Measurements from ENCODE around the gene TUG1.

Gene TUG1

GRCh38 chr22:30968924-30969531 is at the start of gene TUG1:
Gene TUG1, plus strand, starts transcription at chr22:30969265.
- DNase-seq (ENCODE audit: low read depth): peak; percentile 88

- no peak for DNase-seq (ENCODE audit: low read depth)
Measured at GRCh38 chr22:30919973-30920372, 49.1 kb upstream of the TUG1 start.

- peak; percentile 23 for DNase-seq (ENCODE audit: low read depth)
Measured at GRCh38 chr22:30920407-30920806, 48.7 kb upstream of the TUG1 start.

DNA sequence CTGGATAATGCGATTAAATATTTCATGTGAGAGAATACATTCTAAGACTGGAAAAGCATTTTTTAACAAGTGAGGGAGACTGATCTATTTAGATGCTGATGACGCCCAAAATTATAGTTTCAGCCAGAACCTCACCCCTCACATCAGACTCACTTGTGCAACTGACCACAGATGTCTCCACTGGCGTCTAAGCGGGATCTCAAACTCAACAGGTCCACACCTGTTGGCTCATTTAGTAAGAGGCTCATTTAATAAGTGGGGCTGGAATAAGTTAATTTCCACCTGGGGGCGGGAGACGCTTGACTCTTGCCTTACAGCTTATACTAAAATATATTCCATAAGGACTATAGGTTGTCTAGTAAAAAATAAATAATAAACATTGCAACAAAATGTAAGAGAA is 48.0 kb upstream of the TUG1 start:
- DNase-seq (ENCODE audit: low read depth): no peak

GRCh38 chr22:30922151-30922611 is 46.9 kb upstream of the TUG1 start:
- no peak for DNase-seq (ENCODE audit: low read depth)

DNA sequence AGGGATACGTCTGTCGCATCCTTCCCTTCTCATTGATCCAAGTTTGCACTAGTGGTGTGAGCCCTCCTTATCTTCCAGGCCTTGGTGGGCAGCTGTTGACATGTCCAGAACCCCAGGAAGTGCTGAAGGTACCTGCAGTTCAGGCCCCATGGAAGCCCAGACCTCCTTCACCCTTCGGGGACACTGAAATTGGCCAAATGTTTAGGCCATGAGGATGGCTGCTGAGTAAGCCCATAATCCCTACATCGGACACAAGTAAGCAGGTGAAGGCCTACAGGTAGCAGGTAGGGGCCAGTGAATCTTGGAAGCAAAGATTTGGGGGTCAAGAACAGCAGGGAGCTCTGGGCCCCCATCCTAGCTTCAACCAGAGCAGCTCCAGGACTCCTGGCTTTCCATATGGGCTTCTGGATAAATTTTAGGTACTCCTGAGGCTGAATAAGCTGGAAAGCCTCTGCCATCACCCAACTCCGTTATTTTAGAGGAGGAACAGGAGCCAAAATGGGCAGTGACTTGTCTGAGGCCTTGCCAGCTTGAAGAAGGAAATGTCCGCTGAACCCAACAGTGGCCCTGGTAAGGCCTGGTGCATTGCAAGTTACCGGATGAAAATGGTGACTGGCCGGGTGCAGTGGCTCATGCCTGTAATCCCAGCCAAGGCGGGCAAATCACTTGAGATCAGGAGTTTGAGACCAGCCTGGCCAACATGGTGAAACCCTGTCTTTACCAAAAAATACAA is 45.7 kb upstream of the TUG1 start:
- DNase-seq (ENCODE audit: low read depth): no peak

GRCh38 chr22:30925667-30926066 is 43.4 kb upstream of the TUG1 start:
- no peak for DNase-seq (ENCODE audit: low read depth)

DNA sequence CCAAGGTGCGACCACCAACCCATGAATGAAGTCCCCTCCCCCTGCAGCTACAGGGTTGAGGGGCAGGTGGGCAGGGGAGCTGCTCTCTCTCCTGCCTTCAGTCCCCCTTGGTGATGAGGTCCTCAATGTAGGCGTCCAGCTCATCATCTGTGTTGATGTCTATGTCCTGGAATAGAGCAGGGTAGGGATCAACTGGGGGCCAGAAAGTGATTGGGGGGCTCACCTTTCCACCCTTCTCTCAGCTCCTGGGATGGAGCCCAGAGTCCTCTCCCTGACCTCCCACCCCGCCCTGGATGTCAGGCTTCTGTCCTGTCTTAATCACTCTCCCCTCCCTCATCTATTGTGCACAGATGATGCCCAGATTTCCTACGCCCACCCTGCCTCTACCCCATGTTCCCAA is 42.4 kb upstream of the TUG1 start:
- no peak for DNase-seq (ENCODE audit: low read depth)

DNA sequence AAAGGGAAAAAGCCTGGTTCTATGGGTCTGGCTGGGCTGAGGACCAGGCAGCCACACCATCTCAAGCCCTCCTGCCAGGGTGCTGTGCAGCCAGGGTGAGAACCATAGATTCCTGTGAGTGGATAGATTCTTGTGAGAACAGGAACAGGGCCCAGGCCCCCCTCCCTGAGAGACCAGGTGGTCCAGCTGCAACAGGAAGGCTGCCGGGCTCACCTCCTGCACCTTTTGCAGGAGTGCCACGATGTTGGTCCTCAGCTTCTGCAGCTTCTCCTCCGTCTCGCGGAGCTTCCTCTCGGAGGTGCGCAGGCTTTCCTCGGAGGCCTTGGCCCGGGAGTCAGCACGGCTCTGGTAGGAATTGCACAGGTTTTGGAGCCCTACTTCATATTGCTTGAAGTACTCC is 41.3 kb upstream of the TUG1 start:
- DNase-seq (ENCODE audit: low read depth): no peak

DNA sequence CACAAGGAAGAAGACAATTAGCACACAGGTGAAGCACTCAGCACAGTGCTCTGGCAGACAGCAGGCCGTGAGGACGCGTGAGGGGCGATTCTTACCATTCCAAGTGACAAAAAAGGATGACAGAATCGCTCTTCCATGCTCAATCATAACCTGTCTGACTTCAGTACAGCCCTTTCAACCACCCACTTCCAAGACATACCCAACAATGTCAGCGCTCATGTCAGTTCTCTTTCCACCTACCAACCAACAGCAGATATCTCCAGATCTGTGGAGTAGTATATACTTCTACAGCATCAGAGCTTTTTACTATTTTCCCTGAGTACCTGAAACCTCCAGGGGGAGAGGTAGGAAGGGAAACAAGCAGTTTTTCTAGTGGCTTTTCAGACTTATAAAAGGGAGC is 40.7 kb upstream of the TUG1 start:
- no peak for DNase-seq (ENCODE audit: low read depth)

GRCh38 chr22:30930228-30930627 is 38.8 kb upstream of the TUG1 start:
- no peak for DNase-seq (ENCODE audit: low read depth)

GRCh38 chr22:30931541-30932300 is 37.3 kb upstream of the TUG1 start:
- DNase-seq (ENCODE audit: low read depth): no peak

- no peak for DNase-seq (ENCODE audit: low read depth)
Measured at GRCh38 chr22:30932661-30933060, 36.4 kb upstream of the TUG1 start.

GRCh38 chr22:30933457-30933856 is 35.6 kb upstream of the TUG1 start:
- no peak for DNase-seq (ENCODE audit: low read depth)

GRCh38 chr22:30934053-30934452 is 35.0 kb upstream of the TUG1 start:
- DNase-seq (ENCODE audit: low read depth): no peak

GRCh38 chr22:30940685-30941362 is 28.2 kb upstream of the TUG1 start:
- no peak for DNase-seq (ENCODE audit: low read depth)

GRCh38 chr22:30941363-30941740 is 27.7 kb upstream of the TUG1 start:
- DNase-seq (ENCODE audit: low read depth): no peak

- DNase-seq (ENCODE audit: low read depth): no peak
Measured at GRCh38 chr22:30943368-30943767, 25.7 kb upstream of the TUG1 start.

DNA sequence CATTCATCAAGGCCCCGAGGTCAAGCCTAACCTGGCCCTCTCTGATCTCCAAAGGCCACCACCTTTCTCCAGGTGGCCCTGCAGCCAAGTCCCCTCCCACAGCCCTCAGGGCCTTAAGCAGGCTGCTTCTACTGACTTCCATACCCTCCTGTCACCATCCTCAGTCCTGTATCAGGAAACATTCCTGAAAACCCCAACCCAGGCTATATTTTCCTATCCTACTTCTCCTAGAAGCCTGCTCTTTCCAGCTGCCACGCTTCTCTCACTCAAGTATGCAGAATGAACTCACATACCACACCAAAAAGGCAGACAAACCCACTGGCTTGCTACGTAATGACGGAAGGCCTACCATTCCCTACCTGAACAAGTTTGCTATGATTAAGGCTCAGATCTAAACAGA is 24.1 kb upstream of the TUG1 start:
- no peak for DNase-seq (ENCODE audit: low read depth)

DNA sequence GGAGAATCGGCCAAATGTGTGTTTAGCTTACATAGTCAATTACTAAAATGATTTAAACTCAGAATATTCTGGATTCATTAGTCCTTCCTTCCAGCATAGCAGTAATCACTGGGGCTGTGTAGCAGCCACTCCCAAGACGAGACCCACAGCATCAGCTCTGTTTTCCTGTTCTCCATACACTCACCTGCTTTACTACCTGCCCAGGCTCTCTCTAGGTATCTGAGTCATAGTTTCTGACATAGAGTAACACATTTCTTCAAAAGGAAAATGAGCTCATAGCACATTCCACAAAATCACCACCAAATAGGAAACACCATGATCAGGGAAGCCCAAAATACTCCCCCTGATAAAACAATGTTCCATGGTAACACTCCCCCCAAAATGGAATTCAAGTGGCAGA is 23.4 kb upstream of the TUG1 start:
- no peak for DNase-seq (ENCODE audit: low read depth)

- DNase-seq (ENCODE audit: low read depth): no peak
Measured at GRCh38 chr22:30946354-30946753, 22.7 kb upstream of the TUG1 start.

GRCh38 chr22:30947173-30947815 is 21.8 kb upstream of the TUG1 start:
- no peak for DNase-seq (ENCODE audit: low read depth)
